Hippocampal formation (tissue), 2 donors: ENCODE results near the gene EXD3.
"Not testable (repeated sequence)": the region's sequence is repeated elsewhere in the genome, so short reads cannot be mapped to it uniquely, and the experiment has no call there.

Experiments
- DNase-seq, 2 donors: peaks; one replicate each; lab custom pipeline; 2025; lab: John Stamatoyannopoulos, UW

The EXD3 gene

DNA sequence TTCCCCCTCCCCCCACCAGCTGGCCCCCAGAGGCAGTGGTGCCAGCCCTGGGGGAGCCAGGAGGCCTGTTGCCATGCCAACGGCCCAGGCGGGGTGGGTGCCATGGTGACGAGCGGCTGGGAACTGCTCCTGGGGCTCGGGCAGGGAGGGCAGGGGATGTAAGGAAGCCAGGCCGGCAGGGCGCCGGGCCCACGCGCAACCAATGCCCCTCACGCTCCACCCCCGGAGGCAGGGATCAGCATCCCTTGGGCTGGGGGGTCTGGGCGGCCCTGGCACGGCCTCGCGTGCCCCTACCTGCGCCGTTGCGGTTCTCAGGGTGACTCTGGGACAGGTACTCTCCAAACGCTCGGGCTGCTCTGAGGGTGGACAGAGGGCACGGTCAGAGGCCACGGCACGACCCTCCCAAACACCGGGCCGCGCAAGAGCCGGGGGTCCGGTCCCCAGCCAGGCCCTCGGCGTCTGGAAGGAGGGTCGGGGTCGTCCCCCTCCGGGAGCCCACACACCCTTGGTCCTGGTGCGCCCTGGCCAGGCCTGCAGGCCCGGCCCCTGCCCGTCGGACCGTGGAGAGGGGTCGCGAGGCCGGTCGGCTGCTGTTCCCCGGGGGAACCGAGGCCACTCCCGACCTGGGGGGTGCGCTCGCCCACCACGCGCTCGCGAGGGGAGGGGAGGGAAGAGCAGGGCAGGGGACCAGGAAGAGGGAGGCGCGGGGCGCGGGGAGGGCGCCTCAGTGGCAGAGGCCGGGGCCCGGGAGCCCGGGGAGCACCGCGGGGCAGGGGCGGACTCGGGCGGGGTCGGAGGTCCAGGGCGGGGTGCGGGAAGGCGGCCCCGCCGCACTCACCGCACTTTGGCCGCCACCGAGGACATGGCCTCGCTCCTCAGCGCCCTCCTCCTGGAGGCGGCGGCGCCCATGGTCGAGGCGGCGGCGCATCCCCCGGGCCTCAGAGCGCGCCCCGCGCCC, 35.5 kb upstream of the EXD3 start:
- DNase-seq, result peak; percentile 49 to 53

DNA sequence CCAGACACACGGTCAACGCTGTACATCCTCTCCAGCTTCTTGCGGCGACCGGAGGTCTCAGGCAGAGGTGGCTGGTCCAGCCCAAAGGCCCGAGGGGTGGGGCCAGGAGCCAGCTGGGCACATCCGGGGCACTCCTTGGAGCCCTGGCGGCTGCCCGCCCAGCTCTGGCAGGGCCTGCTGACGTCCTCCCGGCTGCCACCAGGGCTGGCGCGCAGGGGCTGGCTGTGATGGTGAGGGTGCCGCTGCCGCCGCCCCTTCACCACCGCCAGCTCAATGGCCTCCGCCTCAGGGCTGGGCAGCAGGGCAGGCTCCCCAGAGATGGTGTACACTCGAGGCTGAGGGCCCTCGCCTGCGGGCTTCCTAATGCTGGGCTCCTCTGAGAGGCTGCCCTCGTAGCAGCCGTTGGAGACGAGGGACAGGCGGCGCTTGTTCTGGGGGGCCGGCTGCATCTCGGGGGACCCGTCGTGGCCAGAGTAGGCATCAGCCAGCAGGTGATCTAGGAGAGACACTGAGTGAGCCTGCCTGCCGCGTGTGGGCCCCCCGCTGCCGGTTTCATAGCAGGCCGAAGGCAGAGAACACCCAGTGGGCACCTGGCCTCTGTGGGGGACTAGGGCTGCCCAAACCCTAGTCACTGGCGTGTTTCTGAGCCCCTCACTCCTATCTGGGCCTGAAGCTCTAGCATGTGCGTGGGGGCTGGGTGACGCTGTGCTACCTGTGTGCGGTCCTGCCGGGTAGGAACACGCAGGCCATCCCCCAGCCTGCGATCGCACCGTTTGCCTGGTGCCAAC, 34.6 kb upstream of the EXD3 start:
- no peak for DNase-seq

DNA sequence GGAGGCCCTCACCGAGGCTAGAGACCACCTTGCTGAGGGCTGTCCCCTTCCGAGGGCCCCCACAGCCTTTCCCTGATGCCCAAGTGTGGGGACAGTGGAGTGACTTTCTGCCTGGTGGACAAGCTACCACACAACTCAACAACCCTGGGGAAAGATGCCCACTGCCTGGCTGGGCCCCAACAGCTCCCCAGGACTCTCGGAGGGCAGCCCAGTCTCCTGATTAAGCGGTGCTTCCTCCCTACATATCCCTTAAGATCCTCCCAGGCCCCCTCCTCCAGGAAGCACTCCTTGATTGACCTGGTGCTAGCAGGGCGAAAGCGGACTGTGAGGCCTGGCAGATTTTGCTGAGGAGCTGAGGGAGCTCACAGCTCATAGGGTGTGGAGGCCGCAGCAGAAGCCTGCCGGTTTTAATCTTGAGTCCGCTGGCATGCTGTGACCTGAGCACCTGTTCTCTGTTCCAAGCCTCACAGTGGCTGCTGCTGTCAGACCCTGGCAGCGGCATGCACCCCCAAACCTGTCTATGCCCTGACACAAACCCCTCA, 34.0 kb upstream of the EXD3 start:
- DNase-seq, result no peak

DNA sequence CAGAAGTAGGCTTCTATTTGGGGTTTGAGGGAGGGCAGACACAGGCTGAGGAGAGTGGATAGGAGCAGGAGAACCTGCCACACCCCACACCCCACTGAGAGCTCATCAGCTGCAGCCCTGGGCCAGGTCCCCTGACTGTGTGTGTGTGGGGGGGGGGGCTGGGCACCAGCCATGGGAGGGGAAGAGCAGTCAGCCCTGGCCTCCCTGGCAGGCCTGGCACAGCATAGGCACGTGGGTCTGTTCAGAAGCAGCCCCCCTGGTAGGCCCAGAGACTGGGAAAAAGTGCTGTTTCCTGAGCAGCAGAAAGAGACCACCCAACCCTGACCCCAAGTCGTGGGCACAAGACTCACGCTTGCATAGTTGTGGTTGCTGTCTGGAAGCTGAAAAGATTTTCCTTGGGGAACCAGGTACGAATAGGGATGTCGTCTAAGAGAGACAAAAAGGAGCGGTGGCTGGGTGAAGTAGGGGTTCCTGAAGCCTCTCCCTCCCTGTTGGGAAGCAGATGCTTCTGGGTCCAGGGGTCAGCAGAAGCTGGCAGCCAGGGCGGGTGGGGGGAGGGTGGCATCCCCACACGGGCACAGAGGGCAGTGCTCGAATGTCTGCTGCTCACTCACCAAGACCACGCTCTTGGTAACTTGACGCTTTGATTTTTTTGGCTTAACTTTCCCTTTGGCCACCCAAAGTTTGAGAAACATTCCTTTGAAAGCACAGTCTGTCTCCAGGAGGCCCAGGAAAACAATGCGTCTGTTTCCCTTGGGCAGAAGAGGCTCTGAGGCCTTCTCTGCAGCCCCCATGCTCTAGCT, 33.3 kb upstream of the EXD3 start:
- DNase-seq, result no peak

DNA sequence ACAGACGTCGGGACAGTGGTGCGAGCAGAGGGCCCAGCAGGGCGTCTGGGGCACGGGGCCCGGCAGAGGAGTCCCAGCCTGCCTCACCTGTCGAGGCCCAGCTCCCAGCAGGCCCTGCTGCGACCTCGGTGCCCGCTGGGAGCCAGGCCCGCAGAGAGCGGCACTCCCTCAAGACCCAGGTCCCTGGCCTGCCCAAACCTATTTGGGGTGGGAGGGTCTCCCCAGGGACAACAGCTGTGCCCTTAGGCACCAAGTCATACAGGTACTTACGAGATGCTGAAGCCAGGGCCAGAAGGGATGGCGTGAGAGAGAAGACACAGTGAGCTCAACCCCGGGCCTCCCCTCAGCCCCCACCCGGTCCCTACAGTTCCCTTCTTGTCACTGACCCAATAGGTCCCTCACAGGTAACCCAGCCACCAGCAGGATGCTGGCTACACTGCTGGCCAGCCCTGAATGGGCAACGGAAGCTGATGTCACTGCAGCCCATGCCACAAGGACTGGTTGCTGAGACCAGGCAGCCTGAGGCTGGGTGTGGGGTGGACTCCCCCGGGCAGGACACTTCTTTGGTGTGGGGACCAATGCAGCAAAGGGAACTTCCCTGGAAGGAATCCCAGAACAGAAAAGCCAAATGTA, 32.5 kb upstream of the EXD3 start:
- DNase-seq, result no peak

DNA sequence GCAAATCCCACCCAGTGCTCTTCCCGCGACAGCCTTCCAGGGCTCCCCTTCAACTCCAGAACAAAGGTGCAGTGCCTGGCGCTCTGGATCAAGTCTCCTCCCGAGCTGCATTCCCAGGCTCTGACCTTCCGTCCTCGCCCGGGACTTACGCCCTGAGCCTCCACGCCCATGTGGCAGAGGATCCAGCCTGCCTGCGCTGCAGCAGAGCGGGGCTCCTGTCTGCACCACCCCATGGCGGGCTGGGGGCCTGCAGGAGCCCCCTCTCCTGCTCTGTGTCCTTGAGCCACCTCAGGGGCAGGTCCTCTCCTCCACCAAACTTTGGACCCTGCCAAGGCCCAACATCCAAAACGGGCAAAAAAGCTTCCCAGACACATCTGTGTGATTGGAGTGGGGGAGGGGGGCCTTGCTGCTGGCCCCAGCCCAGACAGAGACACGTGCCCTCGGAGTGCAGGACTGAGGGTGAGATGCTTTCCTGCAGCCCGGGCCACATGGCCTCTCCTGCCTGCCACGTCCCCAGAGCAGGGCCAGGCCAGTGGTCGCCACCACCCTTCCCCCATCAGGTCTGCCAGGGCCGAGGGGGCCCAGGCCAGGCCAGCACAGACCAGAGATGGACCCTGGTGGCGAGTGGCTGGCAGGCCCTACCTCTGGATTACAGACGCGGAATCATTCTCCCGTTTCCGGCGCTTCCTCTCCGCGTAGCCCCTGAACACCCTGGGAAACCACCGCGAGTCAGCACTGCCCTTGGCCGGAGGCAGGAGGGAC, 31.8 kb upstream of the EXD3 start:
- DNase-seq, result no peak

DNA sequence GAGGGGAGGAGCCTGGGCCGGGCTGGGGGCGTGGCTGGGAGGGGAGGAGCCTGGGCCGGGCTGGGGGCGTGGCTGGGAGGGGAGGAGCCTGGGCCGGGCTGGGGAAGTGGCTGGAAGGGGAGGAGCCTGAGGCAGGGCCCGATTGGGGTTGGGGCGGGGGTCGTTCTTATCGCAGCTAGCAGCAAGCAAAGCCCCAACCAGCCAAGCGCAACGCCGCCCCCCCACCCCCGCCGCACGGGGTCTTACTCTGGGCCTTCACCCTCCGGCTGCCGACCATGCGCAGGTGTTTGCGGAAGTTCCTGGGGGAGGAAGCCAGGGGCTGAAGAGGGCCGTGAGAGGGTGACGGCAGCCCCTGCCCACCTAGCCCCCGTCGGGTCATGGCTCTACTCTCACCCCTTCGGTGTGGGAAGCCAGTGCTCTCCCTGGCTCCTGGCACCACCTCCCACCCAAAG, 31.2 kb upstream of the EXD3 start:
- DNase-seq, result no peak

DNA sequence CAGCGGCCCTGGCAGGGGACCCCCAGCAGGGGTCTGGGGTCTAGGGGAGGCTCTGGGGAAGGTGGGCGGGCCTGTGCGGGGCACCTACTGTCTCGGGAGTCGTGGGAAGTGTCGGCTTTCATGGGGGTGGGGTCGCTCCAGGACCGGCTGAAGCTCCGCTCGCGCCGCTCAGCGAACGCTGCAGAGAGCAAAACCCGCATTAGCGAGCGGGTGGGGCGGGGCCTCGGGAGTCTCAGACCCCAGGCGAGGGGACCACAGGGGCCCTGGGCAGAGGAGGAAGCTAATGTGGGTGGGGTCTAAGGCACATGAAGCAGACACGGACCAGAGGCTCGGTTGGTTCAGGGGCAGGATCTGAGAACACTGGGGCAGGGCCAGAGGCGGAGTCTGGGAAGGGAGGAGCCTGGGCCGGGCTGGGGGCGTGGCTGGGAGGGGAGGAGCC, 30.7 kb upstream of the EXD3 start:
- peak in 1 of 2 donors; percentile 22 for DNase-seq

DNA sequence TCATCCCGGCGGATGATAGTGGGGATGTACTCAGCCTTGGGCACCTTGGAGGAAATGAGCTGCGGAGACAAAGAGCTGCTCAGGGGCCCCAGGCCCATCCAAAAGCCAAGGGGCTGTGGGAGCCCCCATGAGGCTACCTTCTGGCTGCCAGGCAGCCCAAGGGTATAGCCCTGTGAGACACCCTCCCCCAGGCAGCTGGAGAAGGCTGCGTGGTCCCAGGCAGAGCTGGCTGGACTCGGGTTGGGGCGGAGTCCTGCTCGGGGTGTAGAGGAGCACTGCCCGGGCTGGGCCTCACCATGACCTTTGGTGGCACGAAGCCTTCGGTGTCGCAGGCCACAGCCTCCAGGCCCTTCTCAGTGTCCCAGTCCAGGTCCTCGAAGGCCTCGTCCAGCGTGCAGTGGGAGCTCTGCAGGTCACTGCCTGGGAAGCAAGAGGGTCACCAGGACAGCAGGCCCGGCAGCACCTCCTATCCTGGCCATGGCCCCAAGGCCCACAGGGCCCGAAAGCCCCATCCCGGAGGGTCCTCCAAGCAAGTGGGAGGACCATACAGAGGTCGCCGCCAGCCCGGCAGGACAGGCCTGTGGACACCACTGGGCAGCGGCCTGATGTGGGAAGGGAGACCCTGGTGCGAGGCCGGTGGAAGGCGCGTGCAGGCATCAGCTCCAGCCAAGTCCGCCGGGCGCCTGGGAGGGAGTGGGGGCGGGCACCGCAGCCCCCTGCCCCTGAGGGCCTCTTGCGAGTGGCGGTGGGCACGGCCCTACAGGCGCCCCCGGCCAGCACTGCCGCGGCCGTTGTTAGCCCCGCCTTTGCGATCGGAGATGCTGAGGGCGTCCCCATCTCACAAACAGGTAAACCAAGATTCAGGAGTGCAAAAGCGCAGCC, 30.0 kb upstream of the EXD3 start:
- DNase-seq, result no peak

DNA sequence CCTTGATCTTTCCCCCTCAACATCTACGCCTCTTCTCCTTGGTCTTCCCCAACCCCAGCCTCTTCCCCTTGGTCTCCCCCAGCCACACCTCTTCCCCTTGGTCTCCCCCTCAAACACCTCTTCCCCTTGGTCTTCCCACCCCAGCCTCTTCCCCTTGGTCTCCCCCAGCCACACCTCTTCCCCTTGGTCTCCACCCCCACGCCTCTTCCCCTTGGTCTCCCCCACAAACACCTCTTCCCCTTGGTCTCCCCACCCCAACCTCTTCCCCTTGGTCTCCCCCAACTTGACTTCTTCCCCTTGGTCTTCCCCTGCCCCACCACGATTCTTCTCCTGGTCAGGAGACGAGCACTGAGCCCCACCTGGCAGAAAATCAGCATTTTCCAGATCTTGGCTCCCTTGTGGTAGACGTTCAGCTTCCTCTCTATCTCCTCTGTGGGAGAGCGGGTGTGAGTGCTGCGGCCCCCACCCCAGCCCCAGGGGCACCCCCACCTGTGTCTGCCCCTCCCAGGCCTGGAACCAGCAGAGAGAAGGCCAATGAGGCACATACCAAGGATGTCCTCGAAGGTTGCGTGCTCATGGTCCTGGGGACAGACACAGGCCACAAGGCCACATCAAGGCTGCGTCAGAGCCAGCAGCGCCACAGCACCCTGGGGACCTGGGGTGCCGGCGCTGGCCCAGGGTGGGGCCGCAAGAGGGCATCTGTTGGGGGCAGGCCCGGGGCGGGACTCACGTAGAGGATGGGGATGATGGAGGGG, 29.2 kb upstream of the EXD3 start:
- DNase-seq, result no peak

DNA sequence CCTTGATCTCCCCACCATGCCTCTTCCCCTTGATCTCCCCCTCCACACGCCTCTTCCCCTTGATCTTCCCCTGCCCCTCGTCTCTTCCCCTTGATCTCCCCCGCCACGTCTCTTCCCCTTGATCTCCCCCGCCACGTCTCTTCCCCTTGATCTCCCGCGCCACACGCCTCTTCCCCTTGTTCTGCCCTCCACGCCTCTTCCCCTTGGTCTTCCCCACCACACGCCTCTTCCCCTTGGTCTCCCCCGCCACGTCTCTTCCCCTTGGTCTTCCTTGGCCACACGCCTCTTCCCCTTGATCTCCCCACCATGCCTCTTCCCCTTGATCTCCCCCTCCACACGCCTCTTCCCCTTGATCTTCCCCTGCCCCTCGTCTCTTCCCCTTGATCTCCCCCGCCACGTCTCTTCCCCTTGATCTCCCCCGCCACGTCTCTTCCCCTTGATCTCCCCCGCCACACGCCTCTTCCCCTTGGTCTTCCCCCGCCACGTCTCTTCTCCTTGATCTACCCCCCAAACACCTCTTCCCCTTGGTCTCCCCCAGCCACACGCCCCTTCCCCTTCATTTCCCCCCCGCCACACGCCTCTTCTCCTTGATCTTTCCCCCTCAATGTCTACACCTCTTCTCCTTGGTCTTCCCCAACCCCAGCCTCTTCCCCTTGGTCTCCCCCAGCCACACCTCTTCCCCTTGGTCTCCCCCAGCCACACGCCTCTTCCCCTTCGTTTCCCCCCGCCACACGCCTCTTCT, 28.5 kb upstream of the EXD3 start:
- DNase-seq, result not testable (repeated sequence)

DNA sequence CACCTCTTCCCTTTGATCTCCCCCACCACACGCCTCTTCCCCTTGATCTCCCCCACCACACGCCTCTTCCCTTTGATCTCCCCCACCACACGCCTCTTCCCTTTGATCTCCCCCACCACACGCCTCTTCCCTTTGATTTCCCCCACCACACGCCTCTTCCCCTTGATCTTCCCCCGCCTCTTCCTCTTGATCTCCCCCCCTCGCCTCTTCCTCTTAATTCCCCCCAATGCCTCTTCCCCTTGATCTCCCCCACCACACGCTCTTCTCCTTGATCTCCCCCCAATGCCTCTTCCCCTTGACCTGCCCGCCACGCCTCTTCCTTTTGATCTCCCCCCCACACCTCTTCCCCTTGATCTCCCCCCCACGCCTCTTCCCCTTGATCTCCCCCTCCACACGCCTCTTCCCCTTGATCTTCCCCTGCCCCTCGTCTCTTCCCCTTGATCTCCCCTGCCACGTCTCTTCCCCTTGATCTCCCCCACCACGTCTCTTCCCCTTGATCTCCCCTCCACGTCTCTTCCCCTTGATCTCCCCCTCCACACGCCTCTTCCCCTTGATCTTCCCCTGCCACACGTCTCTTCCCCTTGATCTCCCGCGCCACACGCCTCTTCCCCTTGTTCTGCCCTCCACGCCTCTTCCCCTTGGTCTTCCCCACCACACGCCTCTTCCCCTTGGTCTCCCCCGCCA, 27.7 kb upstream of the EXD3 start:
- DNase-seq, result not testable (repeated sequence)

DNA sequence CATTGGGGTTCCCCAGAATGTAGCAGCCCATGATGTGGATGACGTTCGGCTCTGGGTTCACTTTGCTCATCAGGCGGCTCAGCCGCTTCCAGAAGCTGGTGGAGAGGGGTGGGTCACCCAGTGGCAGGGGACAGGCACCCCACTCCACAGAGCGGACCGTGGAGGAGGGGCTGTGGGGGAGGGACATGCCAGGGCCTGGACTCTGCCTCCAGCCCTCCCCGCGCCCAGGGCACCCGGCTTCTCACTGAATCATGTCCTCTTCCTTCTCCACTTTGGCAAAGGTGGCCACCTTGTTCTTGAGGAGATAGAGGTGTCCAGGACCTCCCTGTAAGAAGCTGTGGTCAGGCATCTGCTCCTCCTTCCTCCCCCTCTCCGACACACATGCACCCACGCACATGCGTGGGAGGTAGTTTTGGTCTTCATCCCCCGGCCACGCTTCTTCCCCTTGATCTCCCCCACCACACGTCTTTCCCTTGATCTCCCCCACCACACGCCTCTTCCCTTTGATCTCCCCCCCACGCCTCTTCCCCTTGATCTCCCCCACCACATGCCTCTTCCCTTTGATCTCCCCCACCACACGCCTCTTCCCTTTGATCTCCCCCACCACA, 27.1 kb upstream of the EXD3 start:
- DNase-seq, result no peak

DNA sequence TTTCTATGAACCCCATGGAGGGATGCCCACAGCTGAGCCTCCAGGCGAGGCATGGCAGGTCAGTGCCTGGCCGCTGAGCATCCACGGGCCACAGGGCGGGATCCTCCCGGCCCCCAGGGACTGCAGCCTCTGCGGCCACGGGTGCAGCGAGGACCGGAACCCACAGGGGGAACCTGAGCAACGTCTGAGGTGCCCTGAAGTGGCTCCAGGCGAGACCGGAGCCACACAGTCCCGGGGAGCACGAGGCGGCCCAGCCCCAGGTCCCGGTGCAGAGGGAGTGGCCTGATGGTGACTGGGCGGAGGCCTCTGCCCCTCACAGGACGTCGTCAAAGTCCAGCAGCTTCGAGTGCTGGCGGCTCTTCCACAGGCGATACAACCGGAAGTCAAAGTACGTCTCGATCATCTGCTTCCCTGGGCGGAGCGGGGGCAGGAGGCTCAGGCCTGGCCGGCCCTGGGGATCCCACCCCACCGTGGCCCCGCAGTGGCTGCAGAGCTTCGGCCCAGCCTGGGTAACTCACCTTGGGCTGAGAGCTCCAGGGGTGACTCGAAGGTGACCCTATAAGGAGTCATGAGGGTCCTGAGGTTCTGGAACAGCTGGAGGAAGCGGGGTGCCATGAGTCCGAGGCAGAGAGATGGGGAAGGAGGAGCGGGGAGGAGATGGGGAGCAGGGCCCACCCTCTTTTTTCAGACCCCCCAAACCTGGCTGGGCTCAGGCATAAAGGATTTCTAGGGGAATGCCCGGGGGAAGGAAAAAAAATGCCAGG, 26.3 kb upstream of the EXD3 start:
- DNase-seq, result no peak

DNA sequence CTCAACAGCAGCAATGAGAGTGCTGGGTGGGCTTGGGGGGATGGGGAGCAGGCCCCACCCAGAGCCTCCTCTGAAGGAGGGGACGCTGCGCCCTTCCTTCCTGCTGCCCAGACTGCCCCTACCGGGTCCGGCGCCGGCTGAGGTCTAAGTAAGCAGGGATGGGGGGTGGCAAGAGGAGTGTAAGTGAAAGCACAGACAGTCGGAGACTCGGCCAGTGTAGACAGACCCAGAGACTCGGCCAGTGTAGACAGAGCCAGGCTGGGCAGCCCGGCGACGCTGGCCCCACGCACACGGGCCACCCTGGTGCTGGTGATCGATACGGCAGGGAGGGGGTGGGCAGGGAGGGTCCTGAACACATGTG, 25.6 kb upstream of the EXD3 start:
- no peak for DNase-seq
